HepG2 (cell line): ENCODE data around the gene KLF15. TPM values are rescaled to one million over a fixed set of nuclear protein-coding genes. Genes with fewer than 3 reads are reported as not detected.
A peak's percentile ranks its signal among the peaks of the same experiment; 100 is the strongest.

Source experiments
- ATF3 ChIP-seq: sonication (generic); formaldehyde crosslinking; IDR thresholded peaks from 2 replicates; pipeline ENCODE4 v1.4.0; 2020; ENCODE audit warnings: missing genetic modification reagents
- BCL6 ChIP-seq: IDR thresholded peaks from 2 replicates; pipeline ENCODE4 v1.6.1; 2016; ENCODE audit warnings: missing genetic modification reagents, missing compliant biosample characterization
- CEBPG ChIP-seq: IDR thresholded peaks from 2 replicates; pipeline ENCODE4 v1.6.1; 2016
- CREM ChIP-seq, 2 experiments: sonication (generic) in 1 of 2; formaldehyde crosslinking in 1 of 2; IDR thresholded peaks; 2 replicates each; pipeline versions ENCODE4 v1.4.0 to v1.6.1; 2016 to 2020; ENCODE audit warnings: antibody characterized with exemption in 1 of 2, mild to moderate bottlenecking in 1 of 2, missing genetic modification reagents in 1 of 2
- FOXC1 ChIP-seq: sonication (generic); formaldehyde crosslinking; IDR thresholded peaks from 2 replicates; pipeline ENCODE4 v1.8.0; 2022; ENCODE audit warnings: mild to moderate bottlenecking, missing genetic modification reagents, borderline replicate concordance
- IKZF1 ChIP-seq: fragments of 450-650 bp; IDR thresholded peaks from 2 replicates; pipeline ENCODE4 v1.7.1; 2016
- KDM5A ChIP-seq: fragments of 200-600 bp; sonication (generic); IDR thresholded peaks from 2 replicates; pipeline ENCODE4 v1.7.0; 2018; ENCODE audit warnings: antibody characterized with exemption, mild to moderate bottlenecking, low read length, borderline replicate concordance
- KDM6A ChIP-seq: IDR thresholded peaks from 2 replicates; pipeline ENCODE4 v1.6.1; 2016; ENCODE audit warnings: low read depth
- NR2F1 ChIP-seq, 2 experiments: fragments of 450-650 bp in 1 of 2; formaldehyde crosslinking in 1 of 2; IDR thresholded peaks; 2 replicates each; pipeline versions ENCODE4 v1.5.0 to v1.6.1; 2016 to 2020; ENCODE audit warnings: mild to moderate bottlenecking in 1 of 2, missing compliant biosample characterization in 1 of 2, missing genetic modification reagents in 1 of 2, moderate library complexity in 1 of 2
- PCBP1 ChIP-seq: fragments of 200-400 bp; formaldehyde crosslinking; IDR thresholded peaks from 2 replicates; pipeline ENCODE4 v1.6.1; 2017; ENCODE audit warnings: mild to moderate bottlenecking, low read depth, low read length, borderline replicate concordance
- THRA ChIP-seq: sonication (generic); formaldehyde crosslinking; IDR thresholded peaks from 2 replicates; pipeline ENCODE4 v1.4.0; 2020; ENCODE audit warnings: missing genetic modification reagents, borderline replicate concordance
- XRCC5 ChIP-seq: fragments of 200-400 bp; formaldehyde crosslinking; optimal IDR thresholded peaks from 2 replicates; pipeline ENCODE3; 2017; ENCODE audit warnings: mild to moderate bottlenecking, low read length
- ZFP41 ChIP-seq: sonication (generic); formaldehyde crosslinking; IDR thresholded peaks from 2 replicates; pipeline ENCODE4 v1.4.0; 2020; ENCODE audit warnings: mild to moderate bottlenecking, missing genetic modification reagents, borderline replicate concordance
- ZGPAT ChIP-seq: IDR thresholded peaks from 2 replicates; pipeline ENCODE4 v1.6.1; 2016; ENCODE audit warnings: mild to moderate bottlenecking
- ZNF431 ChIP-seq: sonication (generic); formaldehyde crosslinking; IDR thresholded peaks from 2 replicates; pipeline ENCODE4 v1.9.0; 2022; ENCODE audit warnings: missing genetic modification reagents, low read depth, mild to moderate bottlenecking, borderline replicate concordance
- ZNF556 ChIP-seq: sonication (generic); formaldehyde crosslinking; IDR thresholded peaks from 2 replicates; pipeline ENCODE4 v1.4.0; 2020; ENCODE audit warnings: mild to moderate bottlenecking, missing genetic modification reagents, borderline replicate concordance
- ZNF572 ChIP-seq: sonication (generic); formaldehyde crosslinking; IDR thresholded peaks from 2 replicates; pipeline ENCODE4 v1.5.1; 2020; ENCODE audit warnings: mild to moderate bottlenecking, missing genetic modification reagents
- ZNF652 ChIP-seq: IDR thresholded peaks from 2 replicates; pipeline ENCODE4 v1.6.1; 2016; ENCODE audit warnings: low read depth, borderline replicate concordance
- ZNF687 ChIP-seq: sonication (generic); formaldehyde crosslinking; IDR thresholded peaks from 2 replicates; pipeline ENCODE4 v1.5.1; 2020; ENCODE audit warnings: mild to moderate bottlenecking, missing genetic modification reagents, moderate library complexity
- ZNF691 ChIP-seq: sonication (generic); formaldehyde crosslinking; IDR thresholded peaks from 2 replicates; pipeline ENCODE4 v1.4.0; 2020; ENCODE audit warnings: missing genetic modification reagents, low read depth, mild to moderate bottlenecking, borderline replicate concordance
- ZNF782 ChIP-seq: sonication (generic); formaldehyde crosslinking; IDR thresholded peaks from 2 replicates; pipeline ENCODE4 v1.4.0; 2020; ENCODE audit warnings: missing genetic modification reagents, mild to moderate bottlenecking, borderline replicate concordance
- polyA plus RNA-seq, 8 experiments: library from polyadenylated mRNA; depleted of rRNA in 3 of 8; stranded (reverse) in 7 of 8; unstranded in 1 of 8; fragments of >200 nt; fragmentation: Illumina TruSeq in 4 of 8; extraction: Trizol in 4 of 8; gene quantifications; 2 replicates each; pipeline versions ENCODE4 v1.2.1 to v1.2.3, GENCODE V29; 2011 to 2016; ENCODE audit warnings: low read depth in 4 of 8, missing spikeins in 1 of 8, mixed read lengths in 1 of 8; ENCODE audit not compliant: insufficient read depth in 1 of 8
- total RNA-seq, 5 experiments: library from RNA; depleted of rRNA; stranded (reverse); fragments of >200 nt; fragmentation: Illumina TruSeq; extraction: Trizol; gene quantifications; 2 replicates each; pipeline ENCODE4 v1.2.3, GENCODE V29; 2016; ENCODE audit warnings: low read depth in 1 of 5

The KLF15 gene
- total and polyA plus RNA-seq, 2 of the 13 experiments (the other 11 are each of a cell fraction or from before 2014, with no cell fraction given), result 7.1 to 7.8 TPM

GRCh38 chr3:126367316-126367805, 10.2 kb upstream of the KLF15 start (continued):
- TF ChIP-seq NR2F1 (CRISPR knock-in tag; IDR thresholded peaks at IDR 0.05) (no peak), XRCC5 (no peak), PCBP1 (no peak), ZGPAT (CRISPR knock-in tag) (0 out of 2 replicates have a peak, but pooled peaks have one; percentile 28), THRA (CRISPR knock-in tag) (peak; percentile 29; the same call in 1 of the 2 replicates), ZFP41 (no peak), FOXC1 (CRISPR knock-in tag) (no peak), ZNF431 (no peak), ZNF687 (CRISPR knock-in tag) (peak; percentile 53), CEBPG (CRISPR knock-in tag) (no peak), ZNF691 (no peak), ZNF556 (CRISPR knock-in tag) (no peak), CREM (IDR thresholded peaks at IDR 0.05) (no peak), CREM (CRISPR knock-in tag; IDR thresholded peaks at IDR 0.05) (no peak), ZNF782 (CRISPR knock-in tag) (no peak), ZNF572 (CRISPR knock-in tag) (0 out of 2 replicates have a peak, but pooled peaks have one; percentile 40), ATF3 (CRISPR knock-in tag) (0 out of 2 replicates have a peak, but pooled peaks have one; percentile 15), IKZF1 (no peak), ZNF652 (peak; percentile 73), KDM6A (CRISPR knock-in tag) (no peak), KDM5A (no peak), BCL6 (CRISPR knock-in tag) (peak; percentile 49)
